Activated CD4-positive, alpha-beta T cell treated with anti-CD3 and anti-CD28 coated beads, Interleukin-2, amount 10 ng/mL, durations not matched to agents 7 days and 5 days (primary cell): ENCODE measurements around the gene CACNA2D1. TPM values are rescaled to one million over a fixed set of nuclear protein-coding genes. Genes with fewer than 3 reads are reported as not detected.

Experiments
- CTCF ChIA-PET: fragments of 350-600 bp; sonication (Branson Sonifier 250); formaldehyde crosslinking; loops from one replicate; lab custom pipeline; 2021; ENCODE audit warnings: antibody characterized with exemption; lab: Charles Lee
- POLR2A ChIA-PET: fragments of 350-600 bp; sonication (Branson Sonifier 250); formaldehyde crosslinking; loops from one replicate; lab custom pipeline; 2021; ENCODE audit warnings: antibody characterized with exemption; lab: Charles Lee
- DNase-seq: peaks from one replicate; pipeline ENCODE4 v3.0.0-alpha.2; 2020
- H3K27ac Mint-ChIP-seq: one replicate; pipeline ENCODE4 v1.8.0; 2021; ENCODE audit warnings: mild to moderate bottlenecking, moderate library complexity, mixed read lengths
- H3K27me3 Mint-ChIP-seq: one replicate; pipeline ENCODE4 v1.8.0; 2021; ENCODE audit warnings: mixed read lengths
- H3K36me3 Mint-ChIP-seq: one replicate; pipeline ENCODE4 v1.8.0; 2021; ENCODE audit warnings: low read depth, mixed read lengths
- H3K4me1 Mint-ChIP-seq: one replicate; pipeline ENCODE4 v1.8.0; 2021; ENCODE audit warnings: mixed read lengths
- H3K4me3 Mint-ChIP-seq: one replicate; pipeline ENCODE4 v1.8.0; 2021; ENCODE audit warnings: mild to moderate bottlenecking, moderate library complexity, mixed read lengths
- H3K9me3 Mint-ChIP-seq: one replicate; pipeline ENCODE4 v1.8.0; 2021; ENCODE audit warnings: mixed read lengths
- total RNA-seq, 2 experiments: library from RNA; stranded (reverse); gene quantifications; one replicate each; pipeline ENCODE4 v1.2.3, GENCODE V29; 2021

The CACNA2D1 gene
- total RNA-seq, 2 experiments from 2014 or later, result not detected

DNA sequence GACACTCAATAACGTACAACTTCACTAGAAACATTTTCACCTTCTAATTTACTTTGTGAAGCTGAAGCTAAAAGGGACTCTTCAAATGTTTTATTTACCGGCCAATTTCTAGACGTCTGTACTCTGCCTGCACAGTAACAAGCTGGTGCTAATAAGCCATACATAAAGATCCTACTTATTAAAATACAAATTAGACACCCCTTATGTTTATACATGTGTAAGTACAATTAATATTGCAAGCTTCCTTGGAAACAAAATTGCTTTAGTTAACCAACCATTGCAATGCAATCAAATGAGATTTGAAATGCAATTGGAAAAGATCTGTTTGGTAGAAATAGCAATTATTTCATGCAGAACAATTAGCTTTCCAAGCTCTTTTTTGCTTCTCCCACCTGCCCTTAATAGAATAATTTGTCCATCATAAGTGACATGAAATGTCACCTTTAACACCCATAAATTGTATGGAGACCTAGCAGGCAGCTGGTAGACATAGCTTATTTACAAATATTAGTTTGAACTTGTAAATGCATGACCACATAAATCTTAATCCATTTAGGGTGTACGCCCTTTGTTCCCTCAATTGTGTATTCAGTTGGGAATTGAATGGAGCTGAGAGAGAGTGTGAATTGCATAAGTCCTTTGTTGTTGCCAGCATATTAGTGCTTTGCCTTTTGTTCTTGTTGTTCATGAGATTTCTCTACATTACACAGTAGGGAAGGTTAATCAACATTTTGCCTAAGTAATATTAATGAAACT, 277.1 kb downstream of the CACNA2D1 start:
- Mint-ChIP-seq H3K4me3 (no peak overlapping the region), H3K9me3 (no peaks in the 10 kb centered on the region), H3K27ac (no peak overlapping the region), H3K4me1 (no peaks in the 10 kb centered on the region), H3K27me3 (no peaks in the 10 kb centered on the region), H3K36me3 (no peaks in the 10 kb centered on the region)
- ChIA-PET CTCF (no interaction called here), POLR2A (no interaction called here)
- DNase-seq, result no peak

DNA sequence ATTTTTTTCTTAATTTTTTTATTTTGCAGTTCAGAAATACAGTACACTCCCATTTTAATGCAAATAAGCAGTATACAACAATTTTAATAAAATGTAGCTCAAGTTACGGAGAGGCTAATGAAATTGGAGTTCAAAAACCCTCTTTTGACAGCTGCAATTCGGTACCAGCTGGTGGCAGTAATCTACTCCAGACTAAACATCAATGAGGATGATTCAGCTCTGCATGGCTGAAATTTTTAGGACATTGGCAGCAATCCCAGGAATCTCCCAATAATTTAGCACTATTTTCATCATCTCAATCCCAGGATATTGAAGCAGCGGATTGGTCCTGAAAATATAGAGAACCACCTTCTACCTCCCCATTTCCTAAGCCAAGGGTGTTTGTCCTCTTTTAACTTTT, 278.8 kb downstream of the CACNA2D1 start:
- H3K4me1 Mint-ChIP-seq, result no peaks in the 10 kb centered on the region
- no peaks in the 10 kb centered on the region for H3K36me3 Mint-ChIP-seq
- no peak overlapping the region for H3K4me3 Mint-ChIP-seq
- H3K27ac Mint-ChIP-seq, result no peak overlapping the region
- H3K27me3 Mint-ChIP-seq, result no peaks in the 10 kb centered on the region
- no peak for DNase-seq
- H3K9me3 Mint-ChIP-seq, result no peaks in the 10 kb centered on the region
- ChIA-PET POLR2A (interaction anchor here (0.6 kb wide), 1 partner anchor 17 kb away, joined by 4 read pairs; no protein-coding TSS in a partner anchor), CTCF (no interaction called here)

DNA sequence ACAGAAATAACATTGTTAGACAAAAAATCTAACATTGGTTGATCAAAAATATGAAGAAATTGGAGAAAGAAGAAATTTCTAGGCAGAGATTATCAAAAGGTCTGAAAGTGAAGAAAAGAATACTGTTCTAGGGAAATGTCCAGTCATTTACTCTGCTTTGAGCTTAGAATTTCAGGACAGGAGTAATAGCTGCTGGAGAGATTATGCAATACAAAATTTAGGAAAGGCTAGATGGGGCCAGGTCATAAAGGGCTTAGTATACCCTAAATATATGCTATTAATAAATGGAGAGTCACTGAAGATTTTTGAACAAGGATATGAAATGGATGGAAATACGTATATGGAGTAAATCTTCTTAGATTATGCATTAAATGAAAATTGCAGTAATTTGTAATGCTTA, 279.2 kb downstream of the CACNA2D1 start:
- ChIA-PET CTCF (no interaction called here), POLR2A (no interaction called here)
- Mint-ChIP-seq H3K27me3 (no peaks in the 10 kb centered on the region), H3K4me3 (no peak overlapping the region), H3K36me3 (no peaks in the 10 kb centered on the region), H3K27ac (no peak overlapping the region), H3K9me3 (no peaks in the 10 kb centered on the region), H3K4me1 (no peaks in the 10 kb centered on the region)
- no peak for DNase-seq

DNA sequence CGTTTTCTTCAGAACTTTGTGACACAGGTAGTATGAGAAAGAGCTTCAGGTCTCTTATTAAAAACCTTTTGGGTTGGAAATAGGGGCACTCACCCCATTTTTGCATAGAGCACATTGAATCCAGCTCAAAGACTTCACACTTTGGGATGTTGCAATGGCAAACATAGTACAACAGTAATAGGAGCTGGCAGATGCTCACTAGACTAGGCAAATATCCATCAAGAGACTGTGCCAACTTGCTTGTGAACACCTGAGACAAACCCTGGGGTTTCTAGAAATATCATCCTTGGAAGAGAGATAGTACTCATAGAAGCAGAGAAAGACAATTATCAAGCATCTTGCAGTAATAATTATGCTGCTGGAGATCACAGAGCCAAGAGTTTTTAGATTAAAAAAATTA, 280.0 kb downstream of the CACNA2D1 start:
- CTCF ChIA-PET, result no interaction called here
- Mint-ChIP-seq H3K4me3 (no peak overlapping the region), H3K36me3 (no peaks in the 10 kb centered on the region), H3K9me3 (no peaks in the 10 kb centered on the region), H3K4me1 (no peaks in the 10 kb centered on the region), H3K27me3 (no peaks in the 10 kb centered on the region), H3K27ac (no peak overlapping the region)
- DNase-seq, result no peak
- POLR2A ChIA-PET, result no interaction called here

DNA sequence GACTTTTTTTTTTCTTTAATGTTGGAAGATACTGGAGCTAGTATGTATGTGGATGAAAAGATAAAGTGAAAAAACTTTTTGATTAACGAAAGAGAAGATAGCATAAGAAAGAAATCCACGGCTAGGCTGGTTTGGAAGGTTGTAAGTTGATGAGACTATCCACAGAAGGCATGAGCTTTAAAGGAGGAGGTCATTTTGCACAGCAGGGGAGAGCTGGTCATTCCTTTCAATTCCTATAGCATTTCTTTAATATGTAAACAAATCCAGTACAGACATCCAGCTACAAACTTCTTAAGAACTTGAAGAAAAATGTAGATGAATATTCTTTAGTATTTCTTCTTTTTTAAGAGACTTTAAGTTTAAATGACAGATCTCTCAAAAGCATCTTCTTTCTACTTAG, 281.3 kb downstream of the CACNA2D1 start:
- ChIA-PET CTCF (no interaction called here), POLR2A (interaction anchor here (0.6 kb wide), 1 partner anchor 1438 kb away, joined by 3 read pairs; no protein-coding TSS in a partner anchor)
- H3K27me3 Mint-ChIP-seq, result no peaks in the 10 kb centered on the region
- no peaks in the 10 kb centered on the region for H3K4me1 Mint-ChIP-seq
- no peak for DNase-seq
- H3K36me3 Mint-ChIP-seq, result no peaks in the 10 kb centered on the region
- H3K27ac Mint-ChIP-seq, result no peak overlapping the region
- no peak overlapping the region for H3K4me3 Mint-ChIP-seq
- no peaks in the 10 kb centered on the region for H3K9me3 Mint-ChIP-seq

DNA sequence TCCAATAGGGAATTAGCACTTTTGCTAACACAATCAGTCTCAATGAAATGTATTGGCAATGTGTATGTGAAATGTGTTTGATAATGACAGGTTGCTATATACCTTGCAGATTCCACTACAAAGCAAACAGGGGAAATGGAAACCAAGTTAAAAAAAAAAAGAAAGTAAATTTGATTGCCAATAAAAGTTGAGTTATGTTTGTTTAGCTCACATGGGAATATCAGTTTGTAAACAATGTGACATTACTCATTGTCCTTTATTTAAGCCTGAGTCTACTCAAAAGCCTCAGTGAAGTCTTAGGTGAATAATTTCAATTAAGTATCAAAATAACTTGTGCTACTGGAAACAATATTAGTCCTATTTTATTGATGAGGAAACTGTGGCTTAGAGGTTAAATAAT, 285.2 kb downstream of the CACNA2D1 start:
- Mint-ChIP-seq H3K27ac (no peak overlapping the region), H3K27me3 (no peaks in the 10 kb centered on the region), H3K4me3 (no peak overlapping the region), H3K36me3 (no peaks in the 10 kb centered on the region), H3K4me1 (no peaks in the 10 kb centered on the region), H3K9me3 (no peaks in the 10 kb centered on the region)
- CTCF ChIA-PET, result no interaction called here
- POLR2A ChIA-PET, result no interaction called here
- no peak for DNase-seq

DNA sequence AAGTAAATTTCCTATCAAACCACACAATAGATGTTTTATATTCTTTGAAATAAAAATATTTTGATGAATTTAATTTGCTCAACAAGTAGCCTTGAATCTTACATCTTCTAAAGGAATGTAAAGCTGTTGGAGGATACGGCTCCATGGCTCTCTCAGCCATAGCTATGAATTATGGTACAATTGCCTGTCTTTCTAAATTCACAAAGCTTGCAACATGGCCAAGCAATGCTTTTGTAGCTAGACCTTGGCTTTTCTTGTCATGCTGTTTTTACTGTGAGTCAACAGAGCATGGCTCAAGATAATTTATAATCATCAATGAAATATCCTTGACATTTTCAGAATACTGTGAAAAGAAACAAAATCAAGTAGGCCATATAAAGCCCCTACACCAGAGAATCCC, 286.7 kb downstream of the CACNA2D1 start:
- H3K4me1 Mint-ChIP-seq, result no peaks in the 10 kb centered on the region
- CTCF ChIA-PET, result no interaction called here

DNA sequence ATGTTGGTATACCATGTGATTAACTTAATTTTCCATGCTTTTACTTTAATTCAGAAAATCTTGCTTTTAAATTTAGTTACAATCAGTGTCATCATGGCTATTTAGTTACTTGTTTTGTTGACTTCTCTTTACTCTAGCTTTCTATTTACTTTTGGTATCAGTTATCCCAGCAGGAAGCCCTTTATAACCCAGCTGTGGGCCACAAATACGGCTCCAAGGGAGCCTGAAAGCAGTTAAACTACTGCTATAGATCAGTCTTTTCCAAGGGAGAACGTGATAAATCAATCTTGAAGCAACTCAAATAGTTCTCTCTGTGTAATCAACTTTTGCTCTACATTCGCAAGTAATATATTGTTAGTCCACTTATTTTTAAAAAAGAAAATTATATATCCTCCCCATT, 287.4 kb downstream of the CACNA2D1 start:
- ChIA-PET POLR2A (no interaction called here), CTCF (no interaction called here)
- H3K9me3 Mint-ChIP-seq, result no peaks in the 10 kb centered on the region
- H3K27me3 Mint-ChIP-seq, result no peaks in the 10 kb centered on the region
- no peak for DNase-seq
- H3K36me3 Mint-ChIP-seq, result no peaks in the 10 kb centered on the region
- H3K4me3 Mint-ChIP-seq, result no peak overlapping the region
- H3K4me1 Mint-ChIP-seq, result no peaks in the 10 kb centered on the region
- H3K27ac Mint-ChIP-seq, result no peak overlapping the region

More for the DNA sequence above, 286.7 kb downstream of the CACNA2D1 start:
- H3K4me3 Mint-ChIP-seq, result no peak overlapping the region
- H3K27ac Mint-ChIP-seq, result no peak overlapping the region
- no peak for DNase-seq
- no peaks in the 10 kb centered on the region for H3K9me3 Mint-ChIP-seq
- no peaks in the 10 kb centered on the region for H3K27me3 Mint-ChIP-seq
- POLR2A ChIA-PET, result no interaction called here
- no peaks in the 10 kb centered on the region for H3K36me3 Mint-ChIP-seq

DNA sequence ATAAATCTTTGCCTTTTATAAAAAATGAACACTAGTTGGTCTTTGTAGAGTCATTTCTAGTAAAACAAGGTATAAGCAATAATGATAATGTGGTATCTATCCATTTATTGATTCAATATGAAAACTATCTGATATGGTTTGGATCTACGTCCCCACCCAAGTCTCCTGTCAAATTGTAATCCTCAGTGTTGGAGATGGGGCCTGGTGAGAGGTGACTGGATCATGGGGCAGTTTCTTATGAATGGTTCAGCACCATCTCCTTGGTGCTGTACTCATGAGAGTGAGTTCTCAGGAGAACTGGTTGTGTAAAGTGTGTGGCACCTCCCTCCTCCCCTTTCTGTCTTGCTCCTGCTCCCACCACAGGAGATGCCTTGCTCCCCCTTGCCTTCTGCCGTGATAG, 288.8 kb downstream of the CACNA2D1 start:
- no peak overlapping the region for H3K27ac Mint-ChIP-seq
- no peaks in the 10 kb centered on the region for H3K27me3 Mint-ChIP-seq
- DNase-seq, result no peak
- H3K9me3 Mint-ChIP-seq, result no peaks in the 10 kb centered on the region
- ChIA-PET POLR2A (no interaction called here), CTCF (no interaction called here)
- no peaks in the 10 kb centered on the region for H3K4me1 Mint-ChIP-seq
- no peak overlapping the region for H3K4me3 Mint-ChIP-seq
- H3K36me3 Mint-ChIP-seq, result no peaks in the 10 kb centered on the region

DNA sequence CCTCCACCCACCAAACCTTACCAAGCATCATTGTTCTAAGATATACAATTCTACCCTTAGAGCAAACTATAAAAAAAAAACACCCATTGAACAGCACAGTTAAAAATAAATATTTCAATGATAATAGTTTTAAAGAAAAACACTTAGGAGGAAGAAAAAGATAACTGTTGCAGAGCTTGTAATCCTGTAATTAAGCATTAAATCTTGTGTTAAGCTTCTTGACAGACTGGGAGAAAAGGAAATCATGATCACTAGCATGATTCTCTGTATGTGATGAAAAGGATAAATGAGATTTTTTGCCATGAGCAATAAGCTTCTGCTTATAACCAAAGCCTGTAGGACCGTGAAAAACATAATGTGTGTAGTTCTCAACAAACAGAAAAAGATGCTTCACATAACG, 289.8 kb downstream of the CACNA2D1 start:
- DNase-seq, result no peak
- Mint-ChIP-seq H3K27me3 (no peaks in the 10 kb centered on the region), H3K27ac (no peak overlapping the region), H3K4me1 (no peaks in the 10 kb centered on the region), H3K36me3 (no peaks in the 10 kb centered on the region), H3K4me3 (no peak overlapping the region), H3K9me3 (no peaks in the 10 kb centered on the region)
- ChIA-PET POLR2A (no interaction called here), CTCF (no interaction called here)

DNA sequence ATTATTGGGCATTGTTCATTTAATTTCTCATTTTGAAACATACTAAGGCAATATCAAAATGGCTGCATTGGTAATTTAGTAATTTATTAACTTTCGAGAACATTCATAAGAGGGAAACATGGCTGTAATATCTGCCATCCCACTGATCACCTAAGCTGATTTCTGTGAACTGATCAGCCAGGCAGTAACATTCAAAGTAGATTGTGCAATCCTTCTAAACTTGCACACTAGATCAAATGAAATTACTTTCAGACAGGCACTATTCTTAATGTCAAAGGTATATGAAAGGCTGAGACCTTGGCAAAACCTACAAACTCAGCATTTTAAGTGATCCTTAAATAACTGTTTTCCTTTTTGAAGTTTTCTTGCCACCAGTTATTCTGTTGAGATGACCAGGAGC, 290.7 kb downstream of the CACNA2D1 start:
- H3K27ac Mint-ChIP-seq, result no peak overlapping the region
- CTCF ChIA-PET, result no interaction called here
- no peaks in the 10 kb centered on the region for H3K9me3 Mint-ChIP-seq
- no peak overlapping the region for H3K4me3 Mint-ChIP-seq
- H3K4me1 Mint-ChIP-seq, result no peaks in the 10 kb centered on the region
- DNase-seq, result no peak
- H3K36me3 Mint-ChIP-seq, result no peaks in the 10 kb centered on the region
- no peaks in the 10 kb centered on the region for H3K27me3 Mint-ChIP-seq
- POLR2A ChIA-PET, result no interaction called here

DNA sequence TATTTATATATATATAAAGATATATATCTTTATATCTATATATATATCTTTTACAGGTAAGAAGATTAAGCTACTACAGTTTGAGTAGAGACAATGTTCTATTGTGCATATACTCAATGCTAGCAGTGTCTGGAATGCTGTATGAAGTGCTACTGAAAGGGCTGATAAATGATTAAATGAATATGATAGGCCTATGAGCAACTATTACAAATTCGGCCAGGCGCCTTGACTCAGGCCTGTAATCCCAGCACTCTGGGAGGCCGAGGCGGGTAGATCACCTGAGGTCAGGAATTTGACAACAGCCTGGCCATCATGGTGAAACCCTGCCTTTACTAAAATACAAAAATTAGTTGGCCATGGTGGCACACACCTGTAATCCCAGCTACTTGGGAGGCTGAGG, 297.1 kb downstream of the CACNA2D1 start:
- no peaks in the 10 kb centered on the region for H3K36me3 Mint-ChIP-seq
- no peak overlapping the region for H3K27ac Mint-ChIP-seq
- H3K4me3 Mint-ChIP-seq, result no peak overlapping the region
- ChIA-PET CTCF (no interaction called here), POLR2A (no interaction called here)
- H3K27me3 Mint-ChIP-seq, result no peaks in the 10 kb centered on the region
- H3K4me1 Mint-ChIP-seq, result no peaks in the 10 kb centered on the region
- DNase-seq, result no peak
- no peaks in the 10 kb centered on the region for H3K9me3 Mint-ChIP-seq

DNA sequence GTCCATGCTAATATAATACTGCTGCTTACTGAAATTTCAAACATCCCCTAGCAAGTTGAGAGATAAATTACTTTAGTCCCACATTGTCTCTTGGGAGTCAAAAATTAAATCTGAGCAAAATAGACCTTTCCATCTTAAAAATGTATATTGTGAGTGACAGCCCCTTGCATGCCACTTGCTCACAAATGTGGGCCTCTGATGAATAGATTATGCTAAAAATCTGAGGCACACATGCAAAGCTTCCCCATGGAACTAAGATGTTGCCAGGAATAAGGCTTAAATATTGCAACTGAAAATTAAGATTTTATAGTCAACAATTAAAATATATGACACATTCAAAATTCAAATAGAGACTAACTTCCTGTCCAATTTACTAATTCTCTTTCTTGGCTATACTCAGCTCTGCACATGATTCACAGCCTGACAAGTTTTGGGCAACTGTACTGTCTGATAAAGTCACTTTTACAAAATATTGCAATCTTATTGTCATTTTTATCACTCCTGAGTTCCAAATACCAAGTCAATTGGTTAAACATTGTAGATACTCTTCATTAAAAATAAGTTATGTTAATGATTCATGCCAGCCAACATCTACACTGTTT, 301.2 kb downstream of the CACNA2D1 start:
- CTCF ChIA-PET, result no interaction called here
- Mint-ChIP-seq H3K9me3 (no peaks in the 10 kb centered on the region), H3K4me1 (no peaks in the 10 kb centered on the region), H3K4me3 (no peak overlapping the region), H3K27ac (no peak overlapping the region), H3K36me3 (no peaks in the 10 kb centered on the region), H3K27me3 (no peaks in the 10 kb centered on the region)
- POLR2A ChIA-PET, result no interaction called here
- DNase-seq, result no peak

DNA sequence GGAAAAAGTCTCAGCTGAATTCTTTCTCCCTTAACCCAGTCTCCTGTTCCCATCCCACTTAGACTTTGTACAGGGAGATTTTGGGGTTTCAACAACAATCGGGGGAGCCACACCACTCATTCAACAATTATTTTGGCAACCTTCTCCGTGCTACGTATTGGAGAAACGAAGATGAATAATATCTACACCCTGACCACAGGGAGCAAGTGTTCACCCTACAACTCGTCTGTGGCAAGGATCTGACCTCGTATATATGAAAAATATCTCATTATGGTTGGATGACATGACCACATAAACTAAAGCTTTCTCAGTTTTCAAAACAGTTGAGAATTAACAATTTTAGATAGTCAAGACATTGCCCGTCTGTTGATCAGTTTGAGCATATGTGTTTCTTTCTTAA, 302.1 kb downstream of the CACNA2D1 start:
- Mint-ChIP-seq H3K36me3 (no peaks in the 10 kb centered on the region), H3K27ac (no peak overlapping the region), H3K4me1 (no peaks in the 10 kb centered on the region), H3K27me3 (no peaks in the 10 kb centered on the region), H3K9me3 (no peaks in the 10 kb centered on the region), H3K4me3 (no peak overlapping the region)
- POLR2A ChIA-PET, result no interaction called here
- CTCF ChIA-PET, result no interaction called here
- no peak for DNase-seq
